Daoy (cell line): ENCODE results near the gene VAT1L. TPM values are rescaled to one million over a fixed set of nuclear protein-coding genes. Genes with fewer than 3 reads are reported as not detected.
"Not testable (repeated sequence)": the region's sequence is repeated elsewhere in the genome, so short reads cannot be mapped to it uniquely, and the experiment has no call there.

Experiments
- DNase-seq: peaks from one replicate; pipeline ENCODE4 v3.0.0-alpha.2; 2015; ENCODE audit warnings: low read depth
- total RNA-seq: library from RNA; depleted of rRNA; stranded (reverse); fragments of >200 nt; shearing (Covaris generic); gene quantifications from 2 replicates; pipeline ENCODE4 v1.2.3, GENCODE V29; 2014

VAT1L gene
- total RNA-seq, 1 experiment from 2014 or later: 1.7 TPM

DNA sequence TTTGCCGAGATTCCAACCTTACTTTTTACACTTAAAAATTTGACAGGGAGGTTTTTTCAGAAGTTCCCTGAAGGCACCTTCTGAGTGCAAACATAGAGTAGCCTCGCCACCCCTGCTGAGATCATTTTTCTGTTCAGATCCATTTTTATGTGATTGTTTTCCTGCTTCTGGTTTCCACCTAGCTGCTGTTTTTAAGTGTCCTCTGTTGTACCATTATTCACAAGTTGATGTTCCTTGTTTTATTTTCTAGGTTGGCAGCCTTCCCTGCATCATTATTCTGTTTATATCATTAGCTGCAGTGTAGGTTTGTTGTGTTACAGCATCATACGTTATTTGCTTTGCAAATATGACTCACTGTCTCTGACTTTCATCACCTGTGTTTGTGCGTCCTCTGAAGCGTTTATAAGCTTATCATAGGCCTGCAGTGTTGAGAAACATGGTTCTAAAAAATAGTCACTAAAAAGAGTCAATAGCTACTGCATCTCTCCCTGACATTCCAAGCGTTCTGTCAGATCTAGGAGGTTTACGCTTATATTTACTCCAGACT, 117.1 kb downstream of the VAT1L start:
- DNase-seq: no peak

DNA sequence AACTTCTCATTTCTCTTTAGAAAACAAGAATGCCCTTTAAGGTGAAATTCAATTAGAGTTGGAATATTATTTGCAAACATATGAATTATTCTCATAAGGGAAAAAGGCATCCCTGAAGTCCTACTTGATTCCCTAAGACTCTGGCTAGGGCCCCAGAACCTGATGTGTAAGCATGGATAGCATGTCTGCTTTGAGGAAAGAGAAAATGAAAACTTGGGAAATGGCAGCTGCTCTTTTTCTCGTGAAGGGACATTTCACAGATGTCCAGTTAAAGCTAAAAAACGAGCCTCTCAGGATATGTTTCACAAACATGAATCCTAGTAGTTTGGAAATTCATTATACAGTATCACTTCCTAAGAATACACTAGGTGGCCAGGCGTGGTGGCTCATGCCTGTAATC, 121.7 kb downstream of the VAT1L start:
- no peak for DNase-seq

DNA sequence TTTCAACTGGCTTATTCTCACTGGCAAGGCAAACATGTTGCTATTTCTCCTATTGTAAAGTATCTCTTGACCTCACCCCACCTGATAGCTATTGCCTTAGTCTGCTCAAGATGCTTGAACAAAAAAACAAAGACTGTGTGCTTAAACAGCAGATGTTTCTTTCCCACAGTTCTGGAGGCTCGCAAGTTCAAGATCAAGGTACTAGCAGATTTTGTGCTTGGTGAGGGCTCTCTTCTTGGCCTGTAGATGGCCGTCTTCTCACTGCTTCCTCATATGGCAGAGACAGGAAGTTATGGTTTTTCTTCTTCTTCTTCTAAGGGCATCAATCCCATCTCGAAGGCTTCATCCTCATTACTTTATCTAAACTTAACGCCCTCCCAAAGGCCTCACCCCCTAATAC, 124.3 kb downstream of the VAT1L start:
- no peak for DNase-seq

DNA sequence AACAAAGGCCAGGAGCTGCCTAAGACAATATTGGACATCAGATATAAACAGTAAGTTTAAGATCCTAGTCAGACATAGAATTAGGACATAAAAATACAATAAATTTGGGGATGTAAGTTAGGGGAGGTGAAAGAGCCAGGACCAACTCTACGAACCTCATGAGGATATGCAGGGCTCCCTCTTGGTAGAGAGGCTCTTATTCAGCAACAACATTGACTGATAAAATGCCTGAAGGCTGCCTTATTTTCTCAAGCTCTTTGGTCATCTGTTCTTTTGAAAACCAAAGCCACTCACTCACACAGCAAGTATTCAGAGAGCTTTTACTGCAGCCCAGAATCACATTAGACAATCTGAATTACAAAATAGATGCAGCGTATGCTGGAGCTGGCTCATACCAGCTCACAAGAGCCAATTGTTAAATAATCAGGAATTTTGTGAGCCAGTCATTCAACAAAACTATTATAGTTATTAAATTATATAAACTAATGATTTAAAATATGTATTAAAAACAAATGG, 125.4 kb downstream of the VAT1L start:
- no peak for DNase-seq

DNA sequence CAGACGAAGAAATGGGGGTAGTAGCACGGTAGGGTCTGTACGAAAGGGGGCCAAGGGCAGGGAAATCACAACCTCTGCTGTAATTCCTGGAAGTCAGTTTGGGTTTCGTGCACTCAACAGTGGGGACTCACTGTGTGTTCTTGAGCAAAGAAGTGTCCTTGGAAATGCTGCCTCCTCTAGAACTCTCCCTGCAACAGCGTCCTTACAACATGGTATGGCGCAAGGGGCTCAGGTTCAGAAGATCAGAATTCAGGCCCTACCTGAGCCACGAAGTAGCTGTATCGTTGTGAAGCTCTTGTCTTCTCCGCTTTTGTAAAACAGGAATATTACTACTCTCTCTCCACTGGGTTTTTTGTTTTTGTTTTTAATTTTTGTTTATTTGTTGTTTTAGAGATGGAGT, 127.7 kb downstream of the VAT1L start:
- no peak for DNase-seq

DNA sequence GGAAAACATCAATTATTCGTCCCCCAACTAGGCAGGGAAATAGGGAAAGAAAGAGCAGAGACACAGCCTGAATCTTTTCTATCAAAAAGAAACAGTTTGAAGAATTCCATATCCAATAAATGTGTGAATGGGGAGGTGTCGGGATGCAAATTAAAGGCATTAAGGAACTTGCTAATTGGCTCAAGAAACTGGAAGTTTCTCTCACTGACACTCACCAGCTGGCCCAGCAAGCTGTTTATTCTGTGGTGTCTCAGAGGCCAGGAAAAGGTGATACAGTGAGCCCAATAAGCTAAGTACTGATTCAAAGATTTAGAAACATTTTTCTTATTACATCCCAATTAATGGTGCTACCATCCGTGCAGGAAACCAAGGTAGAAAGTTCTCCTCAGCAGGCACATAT, 129.6 kb downstream of the VAT1L start:
- no peak for DNase-seq

DNA sequence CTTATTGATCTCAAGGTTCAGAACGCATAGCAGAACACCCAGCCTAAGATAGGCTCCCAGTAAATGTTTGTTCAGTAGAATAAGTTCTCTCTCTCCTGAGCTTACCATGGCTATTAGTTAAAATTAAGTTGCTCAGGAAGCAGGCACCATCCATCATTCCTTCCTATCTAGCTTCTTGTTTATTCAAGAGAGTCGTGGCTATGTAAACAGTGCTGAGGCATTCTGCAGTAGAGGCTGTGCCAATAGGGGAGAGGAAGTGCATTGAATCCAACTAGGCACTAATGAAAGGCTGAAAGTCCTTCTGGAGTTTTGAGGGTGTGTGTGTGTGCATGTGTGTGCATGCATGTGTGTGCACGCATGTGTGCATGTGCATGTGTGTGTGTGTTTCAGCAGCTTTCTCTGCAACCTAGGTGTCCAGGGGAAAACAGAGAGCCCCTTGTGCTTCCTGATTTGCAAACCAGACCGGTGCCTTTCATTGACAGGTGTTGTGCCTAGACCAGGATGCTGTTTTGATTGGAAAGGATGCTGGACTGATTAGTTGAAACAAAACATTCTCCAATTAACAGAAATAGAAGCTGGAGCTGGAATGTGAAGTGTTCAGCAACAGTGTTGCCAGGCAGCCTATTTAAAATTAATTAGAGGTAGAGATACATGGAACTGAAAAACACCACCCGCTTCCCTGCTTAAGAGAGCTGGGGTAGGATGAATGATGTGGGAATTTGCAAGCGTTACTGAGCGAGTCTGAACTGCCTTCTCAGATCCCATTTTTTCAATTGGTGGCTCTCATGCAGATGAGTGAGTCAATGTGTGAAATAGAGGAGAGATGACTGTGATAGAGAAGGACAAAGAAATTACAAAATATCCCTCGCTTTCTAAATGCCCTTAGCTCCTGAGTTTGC, 130.7 kb downstream of the VAT1L start:
- DNase-seq: peak; percentile 50

DNA sequence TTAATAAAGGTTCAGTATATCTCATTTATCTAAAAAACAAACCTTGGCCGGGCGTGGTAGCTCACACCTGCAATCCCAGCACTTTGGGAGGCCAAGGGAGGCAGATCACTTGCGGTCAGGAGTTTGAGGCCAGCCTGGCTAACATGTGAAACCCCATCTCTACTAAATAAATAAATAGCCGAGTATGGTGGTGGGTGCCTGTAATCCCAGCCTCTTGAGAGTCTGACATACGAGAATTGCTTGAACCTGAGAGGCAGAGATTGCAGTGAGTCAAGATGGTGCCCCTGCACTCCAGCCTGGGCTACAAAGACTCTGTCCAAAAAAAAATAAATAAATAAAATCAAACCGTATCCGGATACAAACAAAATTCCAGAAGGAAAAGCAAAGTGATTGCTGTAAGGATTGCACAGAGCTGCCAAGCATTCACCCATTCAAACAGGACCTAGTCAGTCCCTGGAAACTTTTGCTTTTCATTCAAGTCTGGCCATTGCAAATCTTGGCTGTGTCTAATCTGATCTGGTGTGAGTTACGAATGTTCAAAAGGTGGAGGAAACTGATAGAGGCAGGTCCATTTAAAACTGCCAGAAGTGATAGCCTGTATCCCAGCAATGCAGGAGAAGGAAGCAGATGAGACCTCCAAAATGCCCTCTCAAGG, 131.5 kb downstream of the VAT1L start:
- DNase-seq: peak; percentile 71

DNA sequence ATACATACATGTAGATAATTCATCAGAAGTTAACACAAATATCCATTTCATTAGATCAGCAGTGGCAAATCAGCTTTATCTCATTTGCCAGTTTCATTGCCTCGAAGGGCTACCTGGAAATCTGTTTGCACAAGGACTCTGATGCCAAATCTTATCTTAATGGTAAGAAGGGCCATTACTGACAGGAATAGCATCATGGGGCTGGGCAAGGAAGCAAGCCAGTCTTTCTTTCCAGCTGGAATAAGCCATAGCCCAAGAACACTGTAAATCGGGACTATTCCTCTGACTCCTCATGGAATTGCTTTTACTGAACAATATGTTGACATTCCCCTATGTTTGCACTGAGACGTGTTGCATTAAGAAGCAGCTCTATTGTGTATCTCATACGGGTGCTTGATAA, 132.6 kb downstream of the VAT1L start:
- no peak for DNase-seq

DNA sequence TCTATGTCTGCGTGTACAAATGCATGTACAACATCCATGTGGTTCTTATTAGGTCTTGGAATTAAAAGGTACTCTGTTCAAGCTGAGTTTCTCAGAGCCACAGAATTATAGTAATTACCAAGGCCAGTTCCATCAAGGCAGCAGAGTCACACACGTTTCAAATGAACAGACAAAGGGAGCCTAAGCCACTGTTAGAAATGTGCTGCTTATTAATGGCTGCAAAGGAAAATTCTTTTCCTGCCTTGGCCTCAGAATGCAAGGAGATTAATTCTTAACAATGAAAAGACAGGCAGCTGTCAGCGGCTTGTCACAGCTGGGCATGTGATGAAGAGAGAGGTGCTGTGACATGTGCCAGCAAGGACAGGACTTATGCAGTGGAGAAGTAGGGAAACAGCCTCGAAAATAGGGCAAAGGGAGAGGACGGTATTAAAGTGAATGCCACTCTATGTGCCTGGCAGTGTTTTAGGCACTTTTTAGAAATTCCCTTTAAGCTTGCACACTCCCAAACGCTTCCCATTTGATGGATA, 133.9 kb downstream of the VAT1L start:
- DNase-seq: no peak

DNA sequence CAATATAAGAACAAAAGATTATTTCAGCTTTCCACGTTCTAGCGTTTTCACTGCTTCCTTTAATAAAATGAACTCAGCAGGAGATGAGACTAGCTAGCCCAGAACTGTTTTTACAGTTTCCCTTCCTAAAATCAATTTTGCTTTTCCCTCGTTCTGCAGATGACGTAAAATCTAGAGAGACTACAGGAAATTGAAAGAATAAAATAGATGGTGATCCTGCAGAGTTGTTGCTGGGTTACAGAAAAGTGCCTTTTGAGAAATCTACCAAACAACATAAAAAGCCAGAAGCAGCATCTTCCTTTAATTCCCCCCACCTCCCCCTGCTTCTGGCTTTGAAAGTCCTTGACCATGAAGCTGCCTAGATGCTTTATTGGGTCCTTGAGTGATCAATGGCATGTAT, 137.2 kb downstream of the VAT1L start:
- no peak for DNase-seq

DNA sequence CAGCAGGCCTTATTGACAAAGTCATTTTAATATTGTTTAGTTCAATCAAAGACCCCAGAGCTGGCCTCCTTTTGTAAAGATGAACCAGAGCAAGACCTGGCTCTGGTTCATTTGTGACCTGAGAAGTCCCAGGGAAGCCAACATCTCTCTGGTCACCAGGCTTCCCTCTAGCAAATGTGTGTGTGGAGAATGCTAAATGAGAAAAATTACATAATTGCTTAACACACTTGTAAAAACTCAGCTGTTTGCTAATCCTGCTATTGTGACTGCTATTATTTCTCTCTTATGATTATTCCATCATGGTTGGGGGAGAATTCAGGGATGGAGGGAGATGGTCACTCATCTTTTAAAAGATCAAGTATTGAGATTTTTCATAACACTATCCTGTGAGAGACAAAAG, 139.7 kb downstream of the VAT1L start:
- DNase-seq: no peak

DNA sequence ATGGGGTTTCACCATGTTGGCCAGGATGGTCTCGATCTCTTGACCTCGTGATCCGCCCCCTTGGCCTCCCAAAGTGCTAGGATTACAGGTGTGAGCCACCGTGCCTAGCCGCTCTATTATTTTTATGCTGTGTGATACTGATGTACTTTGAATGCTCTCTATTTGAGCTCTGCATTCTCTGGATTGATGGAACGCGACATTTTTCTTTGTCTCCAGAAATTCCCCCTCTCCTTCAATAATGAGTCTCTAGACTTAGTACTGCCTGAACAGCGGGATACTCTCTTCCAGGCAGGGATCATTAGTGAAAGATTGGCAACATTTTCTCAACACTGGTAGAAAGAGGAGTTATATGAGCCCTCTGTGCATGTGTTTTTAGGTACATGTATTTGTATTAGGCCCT, 140.6 kb downstream of the VAT1L start:
- DNase-seq: no peak

DNA sequence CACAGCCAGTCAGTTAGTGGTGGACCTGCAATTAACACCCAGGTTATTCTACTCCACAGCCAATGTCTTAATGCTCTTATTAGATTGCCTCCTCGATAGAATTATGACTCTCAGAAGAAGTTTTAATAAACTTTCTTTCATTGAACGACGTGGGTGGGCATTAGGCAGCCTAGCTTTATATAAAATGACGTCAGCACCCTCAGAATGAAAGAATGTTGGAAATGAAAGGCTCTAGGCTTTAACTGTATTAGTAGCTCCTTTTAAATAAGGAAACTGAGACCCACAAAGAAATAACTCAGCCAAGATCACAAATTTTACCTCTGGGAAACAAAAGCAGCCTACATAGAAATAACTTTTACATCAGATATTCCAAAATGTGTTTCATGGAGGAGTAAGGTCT, 142.7 kb downstream of the VAT1L start:
- no peak for DNase-seq

DNA sequence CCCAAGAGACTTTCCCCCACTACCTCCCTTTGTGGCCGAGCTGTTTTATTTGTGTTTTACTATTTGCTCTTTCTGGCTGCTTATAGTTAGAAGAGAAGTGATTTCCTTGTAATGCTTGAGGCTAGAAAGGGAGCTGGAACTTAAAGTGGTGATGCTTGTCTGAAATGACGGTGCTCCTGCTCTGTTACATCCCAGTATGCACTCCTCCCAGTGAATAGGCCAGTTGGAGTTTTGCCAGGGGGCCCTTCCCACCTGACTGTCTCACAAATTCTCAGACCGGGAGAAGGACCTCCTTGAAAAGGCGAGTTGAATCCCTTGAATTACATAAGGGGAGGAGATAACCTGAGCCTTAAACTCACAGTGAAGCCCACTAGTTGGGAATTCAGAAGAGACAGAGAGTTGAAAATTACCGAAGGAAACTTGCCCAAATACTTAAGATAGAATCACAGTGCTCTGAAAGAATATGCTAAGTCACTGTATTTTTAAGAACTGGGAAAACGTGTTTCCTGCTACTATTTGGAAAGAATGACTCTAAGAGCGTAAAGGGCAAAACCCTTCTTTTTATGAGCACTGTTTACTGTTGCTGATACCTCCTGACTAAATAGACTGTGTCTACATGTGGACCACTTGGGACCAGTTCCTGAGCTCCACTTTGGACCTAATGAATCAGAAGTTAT, 149.2 kb downstream of the VAT1L start:
- no peak for DNase-seq

DNA sequence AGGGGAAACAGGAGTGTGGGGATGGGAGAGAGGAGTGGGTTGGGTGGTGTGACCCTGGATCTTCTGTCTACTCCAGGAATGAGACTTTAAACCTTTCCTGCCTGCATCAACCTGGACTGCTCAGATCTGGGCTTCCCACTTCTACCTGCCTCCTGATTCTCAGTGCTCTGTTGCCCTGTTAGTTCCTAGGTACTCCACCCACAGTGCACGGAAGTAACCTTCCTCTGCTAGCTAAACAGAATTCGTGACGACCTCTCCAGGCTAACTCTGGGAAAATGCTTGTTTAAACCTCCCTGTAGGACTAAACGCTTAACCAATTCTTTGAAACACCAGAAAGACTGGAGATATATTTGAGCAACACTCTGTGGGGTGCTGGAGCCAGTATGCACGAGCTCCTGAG, 150.5 kb downstream of the VAT1L start:
- DNase-seq: no peak

DNA sequence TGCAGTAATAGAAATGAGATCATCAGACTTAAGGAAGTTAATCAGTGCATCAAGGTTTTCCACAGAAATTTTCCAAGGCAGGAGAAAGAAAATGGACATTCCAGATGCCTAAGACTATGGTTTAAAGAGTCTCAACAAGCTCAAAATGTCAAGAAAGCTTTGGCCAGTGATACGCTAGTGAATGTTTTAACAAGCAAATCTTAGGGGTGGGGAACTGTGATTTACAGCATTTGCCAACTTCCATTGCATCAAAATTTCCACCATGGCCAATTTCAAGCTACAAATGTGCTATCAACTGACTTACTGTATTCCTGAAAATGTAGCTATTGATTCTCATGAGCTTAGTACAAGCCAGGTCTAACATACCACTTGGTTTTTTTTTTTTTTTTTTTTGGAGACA, 151.6 kb downstream of the VAT1L start:
- no peak for DNase-seq

DNA sequence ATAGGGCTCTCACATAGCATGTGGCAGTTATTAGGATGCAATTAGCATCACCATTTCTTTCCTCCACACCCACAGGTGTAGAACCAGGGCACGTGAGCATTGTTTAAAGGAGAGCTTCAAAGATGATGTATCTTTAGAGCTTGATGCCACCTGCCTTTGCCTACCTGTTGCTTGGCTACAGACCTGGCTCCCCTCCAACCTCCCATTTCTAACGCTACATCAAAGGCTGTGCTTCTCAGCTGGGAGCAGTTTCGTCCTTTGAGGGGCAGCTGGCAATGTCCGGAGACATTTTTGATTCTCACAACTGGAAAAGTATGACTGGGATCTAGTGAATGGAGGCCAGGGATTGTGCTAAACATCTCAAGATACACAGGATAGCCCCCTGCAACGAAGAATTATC, 155.4 kb downstream of the VAT1L start:
- DNase-seq: no peak

DNA sequence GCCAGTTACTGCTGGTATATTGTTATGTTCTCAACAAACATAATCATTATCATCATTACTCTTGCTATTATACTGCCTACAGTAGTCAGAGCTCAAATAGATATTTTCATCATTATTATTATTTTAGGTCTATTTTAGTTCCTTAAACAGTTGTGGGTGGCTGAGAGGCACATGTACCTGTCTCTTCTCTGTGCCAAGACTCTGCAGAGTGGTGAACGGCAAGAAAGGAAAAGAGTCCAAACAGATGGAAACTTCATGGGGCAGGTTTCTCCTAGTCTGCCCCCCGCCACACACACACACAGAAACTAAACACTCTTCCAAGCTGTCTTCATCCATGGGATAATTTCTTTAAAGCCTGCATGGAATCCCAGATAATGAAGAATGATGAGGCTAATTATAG, 156.3 kb downstream of the VAT1L start:
- DNase-seq: no peak

DNA sequence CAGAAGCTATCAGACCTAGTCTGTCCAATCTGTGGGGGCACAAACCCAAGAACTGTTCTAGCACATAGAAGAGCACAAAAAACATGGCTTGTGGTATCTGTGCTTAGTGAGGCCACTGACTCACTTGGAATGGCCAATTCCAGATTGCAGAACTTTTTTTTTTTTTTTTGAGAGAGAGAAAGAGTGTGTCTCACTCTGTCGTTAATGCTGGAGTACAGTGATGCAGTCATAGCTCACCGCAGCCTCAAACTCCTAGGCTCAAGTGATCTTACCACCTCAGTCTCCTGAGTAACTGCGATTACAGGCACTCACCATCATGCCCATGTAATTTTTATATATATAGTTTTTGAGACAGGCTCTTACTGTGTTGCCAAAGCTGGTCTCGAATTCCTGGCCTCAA, 156.8 kb downstream of the VAT1L start:
- peak; percentile 67 for DNase-seq

DNA sequence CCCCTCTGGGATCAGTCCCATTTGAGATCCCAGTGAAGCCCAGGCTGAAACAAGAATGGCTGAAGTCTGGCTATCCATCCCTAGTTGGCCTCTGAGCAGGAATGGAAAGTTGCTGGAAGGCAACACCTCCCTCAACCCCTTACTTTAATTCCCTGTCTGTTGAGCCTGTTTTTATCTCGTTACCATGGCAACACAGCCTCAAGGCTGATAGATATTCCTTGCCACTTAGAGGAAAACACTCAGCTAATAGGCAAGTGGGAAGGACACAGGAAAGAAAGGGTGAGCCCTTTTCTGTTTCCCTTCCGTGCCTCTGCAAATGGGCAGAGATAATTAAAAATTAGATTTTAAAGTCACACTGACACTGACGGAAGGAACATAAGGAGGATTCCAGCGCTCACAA, 158.5 kb downstream of the VAT1L start:
- DNase-seq: peak; percentile 32

DNA sequence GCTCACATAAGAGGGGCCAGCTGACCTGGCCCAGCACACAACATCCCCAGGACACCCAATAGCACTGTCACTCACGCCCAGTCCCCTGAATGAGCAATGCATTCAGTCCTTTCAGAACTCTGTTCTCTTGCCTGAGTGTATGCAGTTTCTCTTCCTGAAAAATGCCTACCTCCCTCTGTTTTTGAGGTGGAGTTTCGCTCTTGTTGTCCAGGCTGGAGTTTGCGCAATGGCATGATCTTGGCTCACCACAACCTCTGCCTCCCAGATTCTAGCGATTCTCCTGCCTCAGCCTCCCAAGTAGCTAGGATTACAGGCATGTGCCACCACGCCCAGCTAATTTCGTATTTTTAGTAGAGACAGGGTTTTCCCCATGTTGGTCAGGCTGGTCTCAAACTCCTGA, 159.2 kb downstream of the VAT1L start:
- DNase-seq: not testable (repeated sequence)
